Loucy (cell line): ENCODE data around the gene MUS81.
A peak's percentile ranks its signal among the peaks of the same experiment; 100 is the strongest.

Experiments used
- H2AFZ ChIP-seq: fragments of 200-600 bp; sonication (generic); 2 replicates; pipeline ENCODE4 v1.6.0; 2016; ENCODE audit warnings: antibody characterized with exemption, mild to moderate bottlenecking, low read length, moderate library complexity
- H3F3A ChIP-seq: fragments of 200-600 bp; 2 replicates; pipeline ENCODE4 v1.6.0; 2016; ENCODE audit warnings: antibody characterized with exemption, low read depth, mild to moderate bottlenecking
- H3K27me3 ChIP-seq: fragments of 200-600 bp; sonication (generic); 2 replicates; pipeline ENCODE4 v1.6.1; 2014; ENCODE audit warnings: low read length, mild to moderate bottlenecking; ENCODE audit not compliant: insufficient read depth, poor library complexity, severe bottlenecking
- H3K36me3 ChIP-seq: fragments of 200-600 bp; sonication (generic); 2 replicates; pipeline ENCODE4 v1.6.1; 2016; ENCODE audit warnings: low read length; ENCODE audit not compliant: insufficient read depth
- H3K4me1 ChIP-seq: fragments of 200-600 bp; sonication (generic); 2 replicates; pipeline ENCODE4 v1.5.1; 2014; ENCODE audit warnings: low read length, mild to moderate bottlenecking; ENCODE audit not compliant: insufficient read depth, poor library complexity, severe bottlenecking
- H3K4me2 ChIP-seq: fragments of 200-600 bp; sonication (generic); 2 replicates; pipeline ENCODE4 v1.6.0; 2014; ENCODE audit warnings: antibody characterized with exemption, low read length, low read depth, mild to moderate bottlenecking; ENCODE audit not compliant: poor library complexity, severe bottlenecking
- H3K4me3 ChIP-seq: fragments of 200-600 bp; sonication (generic); 2 replicates; pipeline ENCODE4 v1.5.1; 2014; ENCODE audit warnings: low read length, mild to moderate bottlenecking, mixed read lengths; ENCODE audit not compliant: poor library complexity, severe bottlenecking
- H3K79me2 ChIP-seq: fragments of 200-600 bp; sonication (generic); 2 replicates; pipeline ENCODE4 v1.6.1; 2014; ENCODE audit warnings: low read length; ENCODE audit not compliant: insufficient read depth
- H3K9ac ChIP-seq: fragments of 200-600 bp; sonication (generic); 2 replicates; pipeline ENCODE4 v1.6.0; 2014; ENCODE audit warnings: mild to moderate bottlenecking, low read depth, low read length, moderate library complexity; ENCODE audit not compliant: poor library complexity, severe bottlenecking
- H3K9me2 ChIP-seq: fragments of 200-600 bp; sonication (generic); replicated peaks from 2 replicates; pipeline ENCODE4 v1.6.1; 2016; ENCODE audit warnings: low read depth, low read length, mixed read lengths
- H3K9me3 ChIP-seq: fragments of 200-600 bp; sonication (generic); 2 replicates; pipeline ENCODE4 v1.6.1; 2014; ENCODE audit warnings: mild to moderate bottlenecking, antibody characterized with exemption, low read length, low read depth; ENCODE audit not compliant: insufficient read depth
- H4K20me1 ChIP-seq: fragments of 200-600 bp; sonication (generic); 2 replicates; pipeline ENCODE4 v1.6.0; 2014; ENCODE audit warnings: antibody characterized with exemption, low read length, mild to moderate bottlenecking; ENCODE audit not compliant: insufficient read depth, poor library complexity, severe bottlenecking
- CTCF ChIP-seq: fragments of 200-600 bp; sonication (generic); conservative IDR thresholded peaks from 2 replicates; pipeline ENCODE4 v1.5.1; 2014; ENCODE audit warnings: mild to moderate bottlenecking, antibody characterized with exemption, low read length
- EZH2phosphoT487 ChIP-seq: fragments of 200-600 bp; IDR thresholded peaks from 2 replicates; pipeline ENCODE4 v1.6.1; 2018; ENCODE audit warnings: antibody characterized with exemption, mild to moderate bottlenecking, moderate library complexity, borderline replicate concordance

Gene MUS81

GRCh38 chr11:65884716-65885092 is 24.5 kb downstream of the MUS81 start:
- peaks cover 6% of the 10 kb centered on the region for H4K20me1 ChIP-seq
- H3K4me3 ChIP-seq, result peak overlapping the region; percentile 57
- no peaks in the 10 kb centered on the region for H3K9me3 ChIP-seq
- peaks cover 60% of the 10 kb centered on the region for H3K4me1 ChIP-seq
- no peaks in the 10 kb centered on the region for H3F3A ChIP-seq
- peak overlapping the region; percentile 92 for H3K4me2 ChIP-seq
- H3K9ac ChIP-seq, result peak overlapping the region; percentile 53
- no peaks in the 10 kb centered on the region for H3K9me2 ChIP-seq
- H2AFZ ChIP-seq, result no peak overlapping the region
- TF ChIP-seq EZH2phosphoT487, result no peak
- TF ChIP-seq CTCF, result peak; percentile 100
- no peaks in the 10 kb centered on the region for H3K27me3 ChIP-seq
- H3K79me2 ChIP-seq, result peaks cover 41% of the 10 kb centered on the region
- peaks cover 11% of the 10 kb centered on the region; the same call in 1 of the 2 replicates for H3K36me3 ChIP-seq

DNA sequence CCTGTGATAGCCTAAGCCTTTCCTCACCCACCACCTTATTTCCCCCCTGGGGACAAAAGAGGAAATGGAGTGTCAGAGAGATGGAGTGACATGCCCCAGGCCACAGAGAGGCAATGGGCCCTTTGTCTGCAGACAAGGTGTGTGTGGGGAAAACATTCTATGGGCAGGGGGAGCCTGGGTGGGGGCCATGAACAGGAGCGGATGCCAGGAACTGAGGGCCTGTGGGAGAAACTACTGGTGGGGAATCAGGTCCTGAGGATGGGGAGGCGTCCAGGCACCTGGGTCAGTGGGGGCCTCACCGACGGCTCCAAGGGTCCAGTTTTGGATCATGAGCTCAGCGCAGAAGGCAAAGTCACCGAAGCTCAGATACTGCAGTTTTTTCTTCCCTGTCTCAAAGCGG is 25.0 kb downstream of the MUS81 start:
- Histone ChIP-seq H3K4me1 (peaks cover 60% of the 10 kb centered on the region), H3F3A (no peaks in the 10 kb centered on the region), H3K79me2 (peaks cover 41% of the 10 kb centered on the region), H3K9me2 (no peaks in the 10 kb centered on the region), H3K4me3 (peak overlapping the region; percentile 57), H3K4me2 (peak overlapping the region; percentile 92), H3K9ac (peak overlapping the region; percentile 53), H3K9me3 (no peaks in the 10 kb centered on the region), H3K36me3 (peaks cover 11% of the 10 kb centered on the region; the same call in 1 of the 2 replicates), H3K27me3 (no peaks in the 10 kb centered on the region), H2AFZ (no peak overlapping the region), H4K20me1 (peaks cover 6% of the 10 kb centered on the region)
- TF ChIP-seq EZH2phosphoT487 (no peak), CTCF (no peak)

- Histone ChIP-seq H3K9me2 (no peaks in the 10 kb centered on the region), H4K20me1 (peaks cover 8% of the 10 kb centered on the region), H3K4me1 (peaks cover 53% of the 10 kb centered on the region), H3K27me3 (no peaks in the 10 kb centered on the region), H3F3A (no peaks in the 10 kb centered on the region), H3K79me2 (peaks cover 46% of the 10 kb centered on the region), H3K4me2 (peak overlapping the region; percentile 92), H3K9me3 (no peaks in the 10 kb centered on the region), H3K4me3 (peak overlapping the region; percentile 85), H3K36me3 (peaks cover 11% of the 10 kb centered on the region; the same call in 1 of the 2 replicates), H2AFZ (no peak overlapping the region), H3K9ac (peak overlapping the region; percentile 82)
- TF ChIP-seq EZH2phosphoT487, result no peak
- no peak for TF ChIP-seq CTCF
These were observed 25.7 kb downstream of the MUS81 start for GRCh38 chr11:65885808-65886536.
